ENCODE results near the gene CASS4. TPM values are rescaled to one million over a fixed set of nuclear protein-coding genes. Genes with fewer than 3 reads are reported as not detected.

The CASS4 gene
- polyA plus RNA-seq, 10 donors: 3.7 to 6.9 (median 5.6) TPM

DNA sequence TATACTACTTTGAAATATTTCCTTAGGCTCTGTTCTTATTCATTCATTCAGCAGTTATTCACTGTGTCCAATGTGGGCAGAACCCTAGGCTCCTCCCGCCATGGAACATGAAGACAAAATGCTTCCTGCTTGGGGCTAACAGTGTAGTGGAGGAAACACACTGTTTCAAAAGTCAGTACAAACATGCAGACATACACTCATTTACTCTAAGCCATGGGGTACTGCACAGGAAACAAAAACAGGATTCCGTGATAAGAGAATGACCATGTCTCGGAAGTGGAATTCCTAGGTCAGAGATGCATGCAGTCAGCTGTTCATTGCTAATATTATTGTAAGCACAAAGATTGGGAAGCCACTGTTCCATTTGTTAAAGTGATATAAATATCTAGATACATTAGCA lies 94.0 kb downstream of the CASS4 start:
- DNase-seq: no peak

Other genes starting within 250 kb of the CASS4 start
- gene MC3R, start 163.5 kb upstream of the CASS4 start, polyA plus RNA-seq (ENCODE audit: insufficient read length in 10 of 10): not detected
- 10 to 100 TPM; 32.8 to 64.9 (median 43.2) TPM for gene FAM210B, start 53.3 kb upstream of the CASS4 start, polyA plus RNA-seq (ENCODE audit: insufficient read length in 10 of 10)
- gene AURKA, start 20.0 kb upstream of the CASS4 start, polyA plus RNA-seq (ENCODE audit: insufficient read length in 10 of 10): 10 to 100 TPM in 4 of 10 donors, 1 to 10 TPM in 6; 6.6 to 12.0 (median 9.5) TPM
- 10 to 100 TPM; 24.0 to 31.3 (median 26.9) TPM for gene CSTF1, start 19.6 kb upstream of the CASS4 start, polyA plus RNA-seq (ENCODE audit: insufficient read length in 10 of 10)
- gene RTF2, start 56.4 kb downstream of the CASS4 start, polyA plus RNA-seq (ENCODE audit: insufficient read length in 10 of 10): 100 to 1,000 TPM in 4 of 10 donors, 10 to 100 TPM in 6; 87.8 to 104 (median 98.0) TPM
- under 1 TPM in 6 of 10 donors, not detected in 4; 0.27 to 0.62 (median 0.40) TPM for gene FAM209A, start 112.5 kb downstream of the CASS4 start, polyA plus RNA-seq (ENCODE audit: insufficient read length in 10 of 10)
- under 1 TPM in 2 of 10 donors, not detected in 8; 0.18 to 0.49 TPM for gene FAM209B, start 121.0 kb downstream of the CASS4 start, polyA plus RNA-seq (ENCODE audit: insufficient read length in 10 of 10)
- 10 to 100 TPM in 1 of 10 donors, 1 to 10 TPM in 1, under 1 TPM in 5, not detected in 3; 0.07 to 11.7 (median 0.20) TPM for gene TFAP2C, start 217.0 kb downstream of the CASS4 start, polyA plus RNA-seq (ENCODE audit: insufficient read length in 10 of 10)